Fibroblast of skin of left quadriceps (primary cell): ENCODE measurements around the gene ZNF80.

ENCODE experiments used
- DNase-seq, 2 experiments: peaks; one replicate each; pipeline ENCODE4 v3.0.0-alpha.2; 2013; ENCODE audit warnings: low read depth in 2 of 2

The ZNF80 gene

GRCh38 chr3:114219741-114220140 is 17.6 kb downstream of the ZNF80 start:
- no peak for DNase-seq

GRCh38 chr3:114218578-114219185 is 18.7 kb downstream of the ZNF80 start:
- no peak for DNase-seq

GRCh38 chr3:114218006-114218405 is 19.4 kb downstream of the ZNF80 start:
- no peak for DNase-seq

- DNase-seq = no peak
Observed at GRCh38 chr3:114217266-114217665, 20.1 kb downstream of the ZNF80 start.

GRCh38 chr3:114216186-114216970 is 21.0 kb downstream of the ZNF80 start:
- no peak for DNase-seq

GRCh38 chr3:114214542-114215341 is 22.6 kb downstream of the ZNF80 start:
- DNase-seq = no peak

- peak; percentile 11 to 19 for DNase-seq
Observed at GRCh38 chr3:114213627-114214541, 23.5 kb downstream of the ZNF80 start.

- peak; percentile 4 for DNase-seq
Observed at GRCh38 chr3:114213292-114213626, 24.1 kb downstream of the ZNF80 start.

GRCh38 chr3:114212646-114213045 is 24.7 kb downstream of the ZNF80 start:
- no peak for DNase-seq

GRCh38 chr3:114207768-114208167 is 29.6 kb downstream of the ZNF80 start:
- no peak for DNase-seq

GRCh38 chr3:114206342-114206741 is 31.0 kb downstream of the ZNF80 start:
- no peak for DNase-seq

- DNase-seq = no peak
Observed at GRCh38 chr3:114205541-114205940, 31.8 kb downstream of the ZNF80 start.

GRCh38 chr3:114194750-114195149 is 42.6 kb downstream of the ZNF80 start:
- DNase-seq = no peak

GRCh38 chr3:114192136-114192535 is 45.2 kb downstream of the ZNF80 start:
- no peak for DNase-seq

- no peak for DNase-seq
Observed at GRCh38 chr3:114186501-114186900, 50.9 kb downstream of the ZNF80 start.
